ENCODE results near the gene CHD1L.

DNA sequence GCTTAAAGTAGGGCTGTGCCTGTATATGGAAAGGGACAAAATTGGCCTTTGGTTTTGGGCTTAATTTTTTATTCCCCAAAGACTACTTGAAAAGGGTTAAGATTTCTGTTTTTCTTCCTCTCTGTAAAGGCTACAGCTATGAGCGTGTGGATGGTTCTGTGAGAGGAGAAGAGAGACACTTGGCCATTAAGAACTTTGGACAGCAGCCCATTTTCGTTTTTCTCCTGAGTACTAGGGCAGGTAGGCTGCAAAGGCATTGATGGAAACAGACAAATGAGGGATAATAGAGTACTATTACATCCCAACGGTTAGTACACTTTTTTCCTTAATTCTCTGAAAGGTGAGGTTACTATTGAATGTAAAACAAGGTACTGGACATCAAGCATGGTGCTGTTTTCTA is 29.6 kb downstream of the CHD1L start:
- TF ChIP-seq, protein P1, sequence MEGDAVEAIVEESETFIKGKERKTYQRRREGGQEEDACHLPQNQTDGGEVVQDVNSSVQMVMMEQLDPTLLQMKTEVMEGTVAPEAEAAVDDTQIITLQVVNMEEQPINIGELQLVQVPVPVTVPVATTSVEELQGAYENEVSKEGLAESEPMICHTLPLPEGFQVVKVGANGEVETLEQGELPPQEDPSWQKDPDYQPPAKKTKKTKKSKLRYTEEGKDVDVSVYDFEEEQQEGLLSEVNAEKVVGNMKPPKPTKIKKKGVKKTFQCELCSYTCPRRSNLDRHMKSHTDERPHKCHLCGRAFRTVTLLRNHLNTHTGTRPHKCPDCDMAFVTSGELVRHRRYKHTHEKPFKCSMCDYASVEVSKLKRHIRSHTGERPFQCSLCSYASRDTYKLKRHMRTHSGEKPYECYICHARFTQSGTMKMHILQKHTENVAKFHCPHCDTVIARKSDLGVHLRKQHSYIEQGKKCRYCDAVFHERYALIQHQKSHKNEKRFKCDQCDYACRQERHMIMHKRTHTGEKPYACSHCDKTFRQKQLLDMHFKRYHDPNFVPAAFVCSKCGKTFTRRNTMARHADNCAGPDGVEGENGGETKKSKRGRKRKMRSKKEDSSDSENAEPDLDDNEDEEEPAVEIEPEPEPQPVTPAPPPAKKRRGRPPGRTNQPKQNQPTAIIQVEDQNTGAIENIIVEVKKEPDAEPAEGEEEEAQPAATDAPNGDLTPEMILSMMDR (IDR thresholded peaks at IDR 0.05; ENCODE audit: extremely low read depth in 1 of 2, insufficient read depth in 1 of 2, low read depth in 1 of 2, low read length in 2 of 2) = no peak
- TF ChIP-seq EZH2 (IDR thresholded peaks at IDR 0.05; ENCODE audit: borderline replicate concordance, low read depth, low read length, severe bottlenecking) = no peak
- TF ChIP-seq, protein P2, sequence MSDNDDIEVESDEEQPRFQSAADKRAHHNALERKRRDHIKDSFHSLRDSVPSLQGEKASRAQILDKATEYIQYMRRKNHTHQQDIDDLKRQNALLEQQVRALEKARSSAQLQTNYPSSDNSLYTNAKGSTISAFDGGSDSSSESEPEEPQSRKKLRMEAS (IDR thresholded peaks at IDR 0.05; ENCODE audit: insufficient read depth, insufficient read length) = no peak
- TF ChIP-seq FOS (IDR thresholded peaks at IDR 0.05; ENCODE audit: borderline replicate concordance, insufficient read depth, low read length) = no peak
- no peak for TF ChIP-seq POLR2A (IDR thresholded peaks at IDR 0.05; ENCODE audit: low read depth, low read length)

Measured in endothelial cell of umbilical vein (primary cell).